Endothelial cell of umbilical vein (primary cell): ENCODE data around the gene TCF7. TPM values are rescaled to one million over a fixed set of nuclear protein-coding genes. Genes with fewer than 3 reads are reported as not detected.

ENCODE experiments used
- BruUV-seq: library from RNA; stranded (reverse); fragments of 400-500 nt; replicated peaks from 2 replicates; lab custom pipeline; 2021; lab: Mats Ljungman, UMichigan
- CTCF ChIA-PET: fragments of 300-600, 350-600 bp; sonication (Branson Sonifier 250); formaldehyde crosslinking; loops from one replicate; lab custom pipeline; 2021; ENCODE audit warnings: antibody characterized with exemption, inconsistent platforms; lab: Charles Lee
- POLR2A ChIA-PET: fragments of 300-600, 350-600 bp; sonication (Branson Sonifier 250); formaldehyde crosslinking; loops from one replicate; lab custom pipeline; 2021; ENCODE audit warnings: antibody characterized with exemption, inconsistent platforms; lab: Charles Lee
- DNase-seq: peaks from one replicate; pipeline ENCODE4 v3.0.0-alpha.2; 2011; ENCODE audit warnings: low read depth, low spot score
- FAIRE-seq: peaks from 2 replicates; lab custom pipeline; 2011; peaks lifted over from hg19 to GRCh38; lab: Jason Lieb, UNC
- H2AFZ ChIP-seq: 2 replicates; pipeline ENCODE4 v1.6.0; 2012; ENCODE audit warnings: low read depth, low read length, control low read depth, inconsistent platforms
- H3K27ac ChIP-seq: 2 replicates; pipeline ENCODE4 v1.5.1; 2011; ENCODE audit warnings: low read depth, mild to moderate bottlenecking, control low read depth, low read length, moderate library complexity; ENCODE audit not compliant: insufficient read depth
- H3K27me3 ChIP-seq, 2 experiments: 2 replicates each; pipeline versions ENCODE4 v1.6.0 to v1.6.1; 2011; ENCODE audit warnings: low read length in 2 of 2, mixed read lengths in 1 of 2; ENCODE audit not compliant: control insufficient read depth in 2 of 2, insufficient read depth in 2 of 2
- H3K36me3 ChIP-seq, 2 experiments: 2 replicates in 1 of 2; 3 replicates in 1 of 2; pipeline ENCODE4 v1.5.1; 2011; ENCODE audit warnings: low read length in 2 of 2, mild to moderate bottlenecking in 1 of 2, moderate library complexity in 1 of 2; ENCODE audit not compliant: control insufficient read depth in 2 of 2, insufficient read depth in 2 of 2; ENCODE audit errors: extremely low read depth in 1 of 2
- H3K4me1 ChIP-seq: 3 replicates; pipeline ENCODE4 v1.5.1; 2011; ENCODE audit warnings: mild to moderate bottlenecking, low read length; ENCODE audit not compliant: control insufficient read depth, insufficient read depth; ENCODE audit errors: extremely low read depth
- H3K4me2 ChIP-seq: 2 replicates; pipeline ENCODE4 v1.6.1; 2011; ENCODE audit warnings: low read length, control low read depth, mixed read lengths; ENCODE audit not compliant: insufficient read depth
- H3K4me3 ChIP-seq, 3 experiments: fragments of 200-600 bp in 1 of 3; sonication (generic), shearing (Covaris generic) in 1 of 3; replicated peaks in 1 of 3; 2 replicates each; pipeline ENCODE4 v1.5.1; 2011 to 2016; ENCODE audit warnings: control low read depth in 3 of 3, low read length in 3 of 3, mild to moderate bottlenecking in 2 of 3, inconsistent platforms in 1 of 3, low read depth in 1 of 3, moderate library complexity in 1 of 3; ENCODE audit not compliant: insufficient read depth in 1 of 3
- H3K79me2 ChIP-seq: 2 replicates; pipeline ENCODE4 v1.6.0; 2012; ENCODE audit warnings: low read length, inconsistent platforms; ENCODE audit not compliant: control insufficient read depth, insufficient read depth
- H3K9ac ChIP-seq: replicated peaks from 2 replicates; pipeline ENCODE3; 2011; ENCODE audit warnings: low read length, control low read depth; ENCODE audit not compliant: insufficient read depth; ENCODE audit errors: extremely low read depth
- H3K9me1 ChIP-seq: replicated peaks from 3 replicates; pipeline ENCODE4 v1.6.0; 2011; ENCODE audit warnings: mild to moderate bottlenecking, low read length; ENCODE audit not compliant: control insufficient read depth, insufficient read depth; ENCODE audit errors: extremely low read depth
- H3K9me3 ChIP-seq: replicated peaks from 2 replicates; pipeline ENCODE4 v1.5.1; 2012; ENCODE audit warnings: low read length, inconsistent platforms; ENCODE audit not compliant: control insufficient read depth, insufficient read depth
- H4K20me1 ChIP-seq: replicated peaks from 2 replicates; pipeline ENCODE3; 2011; ENCODE audit warnings: mild to moderate bottlenecking, low read length; ENCODE audit not compliant: control insufficient read depth, insufficient read depth; ENCODE audit errors: extremely low read depth
- EZH2 ChIP-seq: IDR thresholded peaks from 2 replicates; pipeline ENCODE4 v1.6.1; 2012; ENCODE audit warnings: borderline replicate concordance, low read depth, mild to moderate bottlenecking, moderate library complexity, low read length, inconsistent platforms; ENCODE audit not compliant: severe bottlenecking
- FOS ChIP-seq: IDR thresholded peaks from 2 replicates; pipeline ENCODE4 v1.6.1; 2011; ENCODE audit warnings: mild to moderate bottlenecking, low read length, moderate library complexity, borderline replicate concordance; ENCODE audit not compliant: insufficient read depth
- GATA2 ChIP-seq: IDR thresholded peaks from 2 replicates; pipeline ENCODE4 v1.7.0; 2011; ENCODE audit warnings: low read depth, mild to moderate bottlenecking, moderate library complexity, mixed read lengths, low read length; ENCODE audit not compliant: insufficient read length, insufficient read depth
- MYC ChIP-seq: IDR thresholded peaks from one replicate; pipeline ENCODE4 v1.6.1; 2011; ENCODE audit warnings: mild to moderate bottlenecking, low read depth, low read length
- POLR2A ChIP-seq: IDR thresholded peaks from 2 replicates; pipeline ENCODE4 v1.6.1; 2012; ENCODE audit warnings: low read depth, mild to moderate bottlenecking, control low read depth, low read length
- dilution Hi-C: fragments of 300-500 bp; cut with MboI; formaldehyde crosslinking; loops from one replicate; pipeline ENCODE4 v1.15.0; 2019; ENCODE audit warnings: low sequenced_read_pairs; ENCODE audit not compliant: extremely low pct_ligation_motif_present
- intact Hi-C: fragments of 100-400 bp; cut with micrococcal nuclease; formaldehyde crosslinking; loops from one replicate; pipeline ENCODE4 v1.10.0; 2022
- polyA plus RNA-seq, 4 experiments: library from polyadenylated mRNA; depleted of rRNA in 3 of 4; stranded (reverse) in 3 of 4; unstranded in 1 of 4; fragments of >200 nt; gene quantifications; 2 replicates each; pipeline versions ENCODE4 v1.2.1 to v1.2.3, GENCODE V29; 2011 to 2012; ENCODE audit warnings: missing spikeins in 1 of 4
- total RNA-seq: library from RNA; stranded (reverse); gene quantifications from 2 replicates; pipeline ENCODE4 v1.2.3, GENCODE V29; 2021
- TF ChIP-seq, protein P1 (sequence below), 2 donors: IDR thresholded peaks; 1 replicate in 1 of 2; 2 replicates in 1 of 2; pipeline ENCODE4 v1.5.1; 2011; ENCODE audit warnings: low read length in 2 of 2, mild to moderate bottlenecking in 2 of 2, moderate library complexity in 2 of 2, control low read depth in 1 of 2, inconsistent platforms in 1 of 2, low read depth in 1 of 2; ENCODE audit not compliant: insufficient read depth in 1 of 2; ENCODE audit errors: extremely low read depth in 1 of 2
- TF ChIP-seq, protein P2 (sequence below): IDR thresholded peaks from 2 replicates; pipeline ENCODE4 v1.6.1; 2011; ENCODE audit not compliant: insufficient read depth, insufficient read length

The TCF7 gene
- total and polyA plus RNA-seq, 2 donors (not counting 3 experiments of a cell fraction or from before 2014, with no cell fraction given): 1.8 to 2.5 TPM

DNA sequence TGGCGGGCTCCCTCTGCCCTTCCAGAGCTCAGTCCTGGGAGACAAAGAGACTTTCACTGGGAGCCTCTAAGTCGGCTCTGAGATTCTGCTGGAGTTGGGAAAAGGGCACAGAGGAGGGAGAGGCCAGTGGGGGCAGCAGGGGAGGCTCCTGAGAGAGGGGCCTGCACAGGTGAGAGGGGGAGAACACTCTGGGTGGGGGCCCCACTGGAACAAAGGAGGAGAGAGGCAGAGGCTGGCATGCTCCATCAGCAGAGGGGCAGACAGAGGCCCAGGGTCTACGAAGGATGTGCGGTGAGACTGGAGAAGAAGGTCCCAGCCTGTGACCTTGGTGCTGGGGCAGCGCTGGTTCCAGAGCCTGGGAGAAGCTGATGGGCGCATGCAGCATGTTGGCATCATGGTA, 8.9 kb downstream of the TCF7 start:
- Histone ChIP-seq H3K79me2 (no peaks in the 10 kb centered on the region), H3K4me1 (peaks cover 9% of the 10 kb centered on the region), H3K4me2 (no peak overlapping the region), H3K36me3 (no peaks in the 10 kb centered on the region), H4K20me1 (no peaks in the 10 kb centered on the region), H3K27me3 (no peaks in the 10 kb centered on the region), H2AFZ (no peak overlapping the region), H3K9ac (no peak overlapping the region), H3K27ac (no peak overlapping the region), H3K4me3 (no peak overlapping the region), H3K9me3 (no peaks in the 10 kb centered on the region), H3K9me1 (no peaks in the 10 kb centered on the region)
- no TSS peak for BruUV-seq
- intact Hi-C loops (no loop called here), dilution Hi-C loops (no loop called here)
- CTCF ChIA-PET: interaction anchor here (1.5 to 5.6 kb wide), 3 partner anchors 11 to 84 kb away, joined by 3 to 50 read pairs (median 26); no protein-coding TSS in a partner anchor
- POLR2A ChIA-PET: no interaction called here
- DNase-seq: no peak
- FAIRE-seq: no peak
- TF ChIP-seq EZH2 (no peak), POLR2A (no peak), FOS (no peak), GATA2 (no peak), MYC (no peak)
- TF ChIP-seq, protein P1, sequence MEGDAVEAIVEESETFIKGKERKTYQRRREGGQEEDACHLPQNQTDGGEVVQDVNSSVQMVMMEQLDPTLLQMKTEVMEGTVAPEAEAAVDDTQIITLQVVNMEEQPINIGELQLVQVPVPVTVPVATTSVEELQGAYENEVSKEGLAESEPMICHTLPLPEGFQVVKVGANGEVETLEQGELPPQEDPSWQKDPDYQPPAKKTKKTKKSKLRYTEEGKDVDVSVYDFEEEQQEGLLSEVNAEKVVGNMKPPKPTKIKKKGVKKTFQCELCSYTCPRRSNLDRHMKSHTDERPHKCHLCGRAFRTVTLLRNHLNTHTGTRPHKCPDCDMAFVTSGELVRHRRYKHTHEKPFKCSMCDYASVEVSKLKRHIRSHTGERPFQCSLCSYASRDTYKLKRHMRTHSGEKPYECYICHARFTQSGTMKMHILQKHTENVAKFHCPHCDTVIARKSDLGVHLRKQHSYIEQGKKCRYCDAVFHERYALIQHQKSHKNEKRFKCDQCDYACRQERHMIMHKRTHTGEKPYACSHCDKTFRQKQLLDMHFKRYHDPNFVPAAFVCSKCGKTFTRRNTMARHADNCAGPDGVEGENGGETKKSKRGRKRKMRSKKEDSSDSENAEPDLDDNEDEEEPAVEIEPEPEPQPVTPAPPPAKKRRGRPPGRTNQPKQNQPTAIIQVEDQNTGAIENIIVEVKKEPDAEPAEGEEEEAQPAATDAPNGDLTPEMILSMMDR (IDR thresholded peaks at IDR 0.05; ENCODE audit: extremely low read depth in 1 of 2, insufficient read depth in 1 of 2, low read depth in 1 of 2, low read length in 2 of 2): no peak
- TF ChIP-seq, protein P2, sequence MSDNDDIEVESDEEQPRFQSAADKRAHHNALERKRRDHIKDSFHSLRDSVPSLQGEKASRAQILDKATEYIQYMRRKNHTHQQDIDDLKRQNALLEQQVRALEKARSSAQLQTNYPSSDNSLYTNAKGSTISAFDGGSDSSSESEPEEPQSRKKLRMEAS: no peak
